H1 (cell line): ENCODE measurements around the gene POU3F1. TPM values are rescaled to one million over a fixed set of nuclear protein-coding genes. Genes with fewer than 3 reads are reported as not detected.

ENCODE experiments used
- CBX8 ChIP-seq: fragments of 300-800, 300-1000 bp; sonication (generic); IDR thresholded peaks from 2 replicates; pipeline ENCODE4 v1.7.1; 2016; ENCODE audit warnings: low read depth, low read length, borderline replicate concordance
- CREB1 ChIP-seq: IDR thresholded peaks from 2 replicates; pipeline ENCODE4 v1.6.1; 2012; ENCODE audit warnings: inconsistent platforms
- FOSL1 ChIP-seq: IDR thresholded peaks from 2 replicates; pipeline ENCODE4 v1.6.1; 2011; ENCODE audit warnings: mild to moderate bottlenecking, low read depth, low read length, moderate library complexity; ENCODE audit not compliant: insufficient read depth
- RFX5 ChIP-seq: IDR thresholded peaks from 2 replicates; pipeline ENCODE4 v1.6.1; 2011; ENCODE audit warnings: low read depth, low read length, improper control_type of control experiment, borderline replicate concordance
- SIRT6 ChIP-seq: IDR thresholded peaks from one replicate; pipeline ENCODE4 v1.7.1; 2012; ENCODE audit warnings: low read length, inconsistent platforms
- ZNF274 ChIP-seq: IDR thresholded peaks from 2 replicates; pipeline ENCODE4 v1.7.0; 2012; ENCODE audit warnings: low read length, borderline replicate concordance; ENCODE audit errors: extremely low read depth
- polyA plus RNA-seq, 7 experiments: library from polyadenylated mRNA; depleted of rRNA in 3 of 7; stranded (reverse) in 5 of 7; unstranded in 2 of 7; fragments of >200 nt in 5 of 7; fragments of 200-250 nt in 2 of 7; gene quantifications; 1 replicate in 5 of 7; 2 replicates in 1 of 7; 4 replicates in 1 of 7; pipeline versions ENCODE4 v1.2.1 to v1.2.3, GENCODE V29; 2011 to 2013; ENCODE audit warnings: missing spikeins in 2 of 7, mixed read lengths in 2 of 7
- total RNA-seq: library from RNA; stranded (reverse); fragmentation: NEBNext Ultra II Directional; extraction: Animal tissue kit (Norgen Biotek cat#: 25700); gene quantifications from 2 replicates; pipeline ENCODE4 v1.2.1, GENCODE V29; 2021

The POU3F1 gene
- total and polyA plus RNA-seq, 2 of the 8 experiments (the other 6 are each of a cell fraction or from before 2014, with no cell fraction given), result 4.2 to 10.8 TPM

DNA sequence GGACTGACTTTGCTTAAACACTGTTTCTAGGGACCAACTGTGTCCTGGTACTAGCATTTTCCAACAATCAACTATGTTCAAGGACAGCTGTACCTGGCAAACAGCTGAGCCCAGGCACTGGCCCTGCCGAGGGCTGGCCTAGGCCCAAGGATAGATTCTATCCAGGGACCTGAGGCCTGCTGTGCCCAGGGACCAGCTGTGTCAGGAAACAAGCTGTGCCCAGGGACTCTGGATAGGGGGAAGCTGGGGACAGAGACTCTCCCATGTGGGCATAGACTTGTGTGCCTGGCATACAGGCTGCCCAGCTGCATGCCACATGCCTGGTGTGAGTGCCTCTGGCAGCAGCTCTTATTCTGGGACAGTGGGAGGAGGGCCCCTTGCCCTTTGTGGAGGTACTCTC is 38.1 kb upstream of the POU3F1 start (continued):
- no peak for TF ChIP-seq ZNF274
- TF ChIP-seq RFX5, result no peak
- TF ChIP-seq CBX8, result no peak
- TF ChIP-seq SIRT6, result no peak
- TF ChIP-seq FOSL1, result no peak
- TF ChIP-seq CREB1, result no peak
